ENCODE measurements around the gene AGPS. TPM values are rescaled to one million over a fixed set of nuclear protein-coding genes. Genes with fewer than 3 reads are reported as not detected.
A peak's percentile ranks its signal among the peaks of the same experiment; 100 is the strongest.

AGPS gene
- polyA plus RNA-seq, 3 donors, result 7.1 to 26.9 (median 16.7) TPM

DNA sequence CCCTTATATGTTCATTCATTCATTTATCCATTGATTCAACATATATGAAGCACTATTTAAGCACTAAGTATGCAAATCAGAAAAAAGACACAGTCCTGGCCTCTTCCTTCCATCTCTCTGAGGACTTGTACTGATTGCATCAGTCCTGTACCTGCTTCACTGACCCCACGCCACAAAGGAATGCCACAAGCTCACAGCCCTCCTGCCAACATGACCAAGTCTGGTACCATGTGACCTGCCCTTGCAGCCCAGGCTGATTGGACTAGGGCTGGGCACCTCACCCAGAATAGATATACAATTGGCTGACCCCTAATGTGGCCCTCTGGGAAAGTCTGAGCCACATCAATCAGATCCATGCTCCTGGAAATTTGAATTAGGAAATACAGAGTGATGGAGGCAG lies 196.6 kb downstream of the AGPS start:
- H3K27ac ChIP-seq (ENCODE audit: low read depth in 1 of 2, low read length in 2 of 2), result no peak overlapping the region
- no peaks in the 10 kb centered on the region for H3K79me2 ChIP-seq (ENCODE audit: insufficient read depth, low read length)
- H3K9me3 Mint-ChIP-seq, result peaks cover 0 to 1% (median 0%) of the 10 kb centered on the region in 7 donors
- TF ChIP-seq, protein P1, sequence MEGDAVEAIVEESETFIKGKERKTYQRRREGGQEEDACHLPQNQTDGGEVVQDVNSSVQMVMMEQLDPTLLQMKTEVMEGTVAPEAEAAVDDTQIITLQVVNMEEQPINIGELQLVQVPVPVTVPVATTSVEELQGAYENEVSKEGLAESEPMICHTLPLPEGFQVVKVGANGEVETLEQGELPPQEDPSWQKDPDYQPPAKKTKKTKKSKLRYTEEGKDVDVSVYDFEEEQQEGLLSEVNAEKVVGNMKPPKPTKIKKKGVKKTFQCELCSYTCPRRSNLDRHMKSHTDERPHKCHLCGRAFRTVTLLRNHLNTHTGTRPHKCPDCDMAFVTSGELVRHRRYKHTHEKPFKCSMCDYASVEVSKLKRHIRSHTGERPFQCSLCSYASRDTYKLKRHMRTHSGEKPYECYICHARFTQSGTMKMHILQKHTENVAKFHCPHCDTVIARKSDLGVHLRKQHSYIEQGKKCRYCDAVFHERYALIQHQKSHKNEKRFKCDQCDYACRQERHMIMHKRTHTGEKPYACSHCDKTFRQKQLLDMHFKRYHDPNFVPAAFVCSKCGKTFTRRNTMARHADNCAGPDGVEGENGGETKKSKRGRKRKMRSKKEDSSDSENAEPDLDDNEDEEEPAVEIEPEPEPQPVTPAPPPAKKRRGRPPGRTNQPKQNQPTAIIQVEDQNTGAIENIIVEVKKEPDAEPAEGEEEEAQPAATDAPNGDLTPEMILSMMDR (IDR thresholded peaks at IDR 0.05), result no peak
- peaks cover 4% of the 10 kb centered on the region for H3K4me1 Mint-ChIP-seq
- no peak for DNase-seq
- no peak overlapping the region for H3K4me2 ChIP-seq (replicated peaks; ENCODE audit: extremely low read depth, low read length, poor library complexity, severe bottlenecking)
- no peaks in the 10 kb centered on the region for H3K27me3 ChIP-seq (ENCODE audit: control insufficient read depth in 2 of 2, insufficient read depth in 2 of 2, low read length in 2 of 2)
- peak overlapping the region in 1 of 7 donors; percentile 1 for H3K27ac Mint-ChIP-seq
- no peak overlapping the region for H3K4me3 ChIP-seq (replicated peaks in 1 of 3; ENCODE audit: low read depth in 2 of 3, low read length in 3 of 3)
- WGBS (ENCODE audit: insufficient coverage), result 83% methylated on average over 1 of the region's 1 CpG
- H3K27me3 Mint-ChIP-seq (ENCODE audit: low read depth in 3 of 3), result peaks cover 0 to 9% (median 0%) of the 10 kb centered on the region in 3 donors
- no peak overlapping the region for H3K9ac ChIP-seq (ENCODE audit: insufficient read depth, low read length, poor library complexity, severe bottlenecking)
- no peaks in the 10 kb centered on the region for H4K20me1 ChIP-seq (ENCODE audit: insufficient read depth, low read length)
- intact Hi-C loops (cut with micrococcal nuclease), result no loop called here
- H3K4me3 Mint-ChIP-seq, result no peak overlapping the region
- H3K9me3 ChIP-seq (replicated peaks in 1 of 2; ENCODE audit: control insufficient read depth in 1 of 2, insufficient read depth in 1 of 2, low read length in 2 of 2), result no peaks in the 10 kb centered on the region
- H2AFZ ChIP-seq (ENCODE audit: insufficient read depth, low read depth, low read length, poor library complexity, severe bottlenecking), result no peak overlapping the region
- H3K36me3 Mint-ChIP-seq, result no peaks in the 10 kb centered on the region
- no peaks in the 10 kb centered on the region for H3K36me3 ChIP-seq (replicated peaks in 1 of 2; ENCODE audit: control insufficient read depth in 1 of 2, insufficient read depth in 2 of 2, low read length in 2 of 2)
- no peaks in the 10 kb centered on the region for H3K4me1 ChIP-seq (ENCODE audit: control insufficient read depth in 1 of 2, insufficient read depth in 2 of 2, low read length in 2 of 2)

DNA sequence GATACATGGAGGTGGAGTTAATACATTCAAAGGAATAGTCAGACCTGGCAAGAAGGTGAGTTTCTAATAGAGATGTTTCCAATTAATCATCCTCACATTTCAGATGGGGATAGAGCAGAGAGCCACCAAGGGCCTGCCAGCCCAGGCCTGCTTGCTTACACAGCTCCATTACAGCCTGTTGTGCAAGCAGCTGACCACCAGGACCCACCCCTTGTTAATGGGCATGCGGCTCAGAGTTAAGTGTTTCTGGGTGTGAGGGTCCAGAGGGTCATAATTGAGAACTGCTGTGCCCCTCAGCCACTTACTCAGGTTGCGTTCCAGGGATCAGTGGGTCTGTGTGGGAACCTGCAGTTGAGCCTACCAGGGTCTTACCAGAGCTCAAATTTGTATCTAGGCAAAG lies 199.8 kb downstream of the AGPS start:
- no peaks in the 10 kb centered on the region for H4K20me1 ChIP-seq (ENCODE audit: insufficient read depth, low read length)
- WGBS (ENCODE audit: insufficient coverage), result 100% methylated on average over 1 of the region's 2 CpGs
- H2AFZ ChIP-seq (ENCODE audit: insufficient read depth, low read depth, low read length, poor library complexity, severe bottlenecking), result no peak overlapping the region
- Mint-ChIP-seq H3K9me3 (peaks cover 0 to 1% (median 0%) of the 10 kb centered on the region in 7 donors), H3K27me3 (ENCODE audit: low read depth in 3 of 3) (peaks cover 0 to 7% (median 0%) of the 10 kb centered on the region in 3 donors), H3K36me3 (no peaks in the 10 kb centered on the region), H3K27ac (no peak overlapping the region), H3K4me1 (peaks cover 4% of the 10 kb centered on the region), H3K4me3 (no peak overlapping the region)
- no peak overlapping the region for H3K27ac ChIP-seq (ENCODE audit: low read depth in 1 of 2, low read length in 2 of 2)
- no peaks in the 10 kb centered on the region for H3K4me1 ChIP-seq (ENCODE audit: control insufficient read depth in 1 of 2, insufficient read depth in 2 of 2, low read length in 2 of 2)
- H3K4me3 ChIP-seq (replicated peaks in 1 of 3; ENCODE audit: low read depth in 2 of 3, low read length in 3 of 3), result no peak overlapping the region
- no peaks in the 10 kb centered on the region for H3K27me3 ChIP-seq (ENCODE audit: control insufficient read depth in 2 of 2, insufficient read depth in 2 of 2, low read length in 2 of 2)
- DNase-seq, result no peak
- H3K9me3 ChIP-seq (replicated peaks in 1 of 2; ENCODE audit: control insufficient read depth in 1 of 2, insufficient read depth in 1 of 2, low read length in 2 of 2), result no peaks in the 10 kb centered on the region
- intact Hi-C loops (cut with micrococcal nuclease), result no loop called here
- TF ChIP-seq, protein P1 (IDR thresholded peaks at IDR 0.05), result no peak
- H3K79me2 ChIP-seq (ENCODE audit: insufficient read depth, low read length), result no peaks in the 10 kb centered on the region
- no peaks in the 10 kb centered on the region for H3K36me3 ChIP-seq (replicated peaks in 1 of 2; ENCODE audit: control insufficient read depth in 1 of 2, insufficient read depth in 2 of 2, low read length in 2 of 2)
- no peak overlapping the region for H3K4me2 ChIP-seq (replicated peaks; ENCODE audit: extremely low read depth, low read length, poor library complexity, severe bottlenecking)
- H3K9ac ChIP-seq (ENCODE audit: insufficient read depth, low read length, poor library complexity, severe bottlenecking), result no peak overlapping the region

All from CD14-positive monocyte (primary cell).